T-helper 22 cell (primary cell): ENCODE results near the gene EYS.

Experiments used
- DNase-seq: peaks from one replicate; pipeline ENCODE4 v3.0.0-alpha.2; 2020; ENCODE audit warnings: low read depth

The EYS gene

GRCh38 chr6:63671098-63671754 lies 2035.8 kb downstream of the EYS start:
- DNase-seq = no peak
